GM20000 (cell line): ENCODE results near the gene SLC22A1.
"Not testable (repeated sequence)": the region's sequence is repeated elsewhere in the genome, so short reads cannot be mapped to it uniquely, and the experiment has no call there.

Source experiments
- DNase-seq: peaks from one replicate; pipeline ENCODE4 v3.0.0; 2012; ENCODE audit warnings: low spot score
- CTCF ChIP-seq: IDR thresholded peaks from 2 replicates; pipeline ENCODE4 v1.5.1; 2012; ENCODE audit warnings: mild to moderate bottlenecking, control low read depth; ENCODE audit errors: extremely low read depth, missing control alignments

Gene SLC22A1

GRCh38 chr6:160162030-160162566, 40.5 kb downstream of the SLC22A1 start:
- DNase-seq: no peak
- no peak for TF ChIP-seq CTCF

- no peak for DNase-seq
- TF ChIP-seq CTCF: no peak
Measured at GRCh38 chr6:160163425-160163824, 41.8 kb downstream of the SLC22A1 start.

- DNase-seq: no peak
- no peak for TF ChIP-seq CTCF
Measured at GRCh38 chr6:160163912-160164311, 42.3 kb downstream of the SLC22A1 start.

GRCh38 chr6:160165928-160166327, 44.3 kb downstream of the SLC22A1 start:
- DNase-seq: not testable (repeated sequence)

- no peak for DNase-seq
- TF ChIP-seq CTCF: no peak
Measured at GRCh38 chr6:160167604-160168399, 46.2 kb downstream of the SLC22A1 start.

- no peak for DNase-seq
- TF ChIP-seq CTCF: no peak
Measured at GRCh38 chr6:160170018-160170680, 48.5 kb downstream of the SLC22A1 start.

GRCh38 chr6:160172704-160173103, 51.1 kb downstream of the SLC22A1 start:
- no peak for DNase-seq
- TF ChIP-seq CTCF: no peak
